GM12878 (cell line): Measurements from ENCODE around the gene SLC22A4. TPM values are rescaled to one million over a fixed set of nuclear protein-coding genes. Genes with fewer than 3 reads are reported as not detected.

Source experiments
- ATAC-seq: fragments of 200-7000 bp; cut with Tn5 transposase; 3 replicates; pipeline ENCODE4 v1.9.1; 2020; ENCODE audit warnings: mild to moderate bottlenecking, moderate library complexity
- BruUV-seq: library from RNA; stranded (reverse); fragments of 400-500 nt; replicated peaks from 2 replicates; lab custom pipeline; 2021; lab: Mats Ljungman, UMichigan
- CTCF ChIA-PET: fragments of 300-600 bp; sonication (Branson Sonifier 250); formaldehyde crosslinking; extraction: SDS; loops from one replicate; lab custom pipeline; 2021; ENCODE audit warnings: inconsistent platforms; lab: Yijun Ruan, JAX
- POLR2A ChIA-PET: fragments of 350-600 bp; formaldehyde crosslinking; extraction: SDS; loops from one replicate; lab custom pipeline; 2021; ENCODE audit warnings: inconsistent platforms; lab: Charles Lee
- RAD21 ChIA-PET: fragments of 300-600 bp; sonication (Branson Sonifier 250); formaldehyde crosslinking; loops from one replicate; lab custom pipeline; 2023; ENCODE audit warnings: antibody characterized with exemption; ENCODE audit not compliant: unreplicated experiment; lab: Charles Lee
- SMC1A ChIA-PET: fragments of 300-600 bp; sonication (Branson Sonifier 250); formaldehyde crosslinking; loops from one replicate; lab custom pipeline; 2023; ENCODE audit not compliant: unreplicated experiment, uncharacterized antibody; lab: Charles Lee
- DNase-seq: peaks from one replicate; pipeline ENCODE4 v3.0.0-alpha.2; 2011; ENCODE audit warnings: low read depth, low spot score
- FAIRE-seq: peaks from 3 replicates; lab custom pipeline; 2011; peaks lifted over from hg19 to GRCh38; lab: Jason Lieb, UNC
- H2AFZ ChIP-seq: 2 replicates; pipeline ENCODE4 v1.6.0; 2011; ENCODE audit warnings: low read depth, low read length, control low read depth; ENCODE audit not compliant: control insufficient read depth
- H3K27ac ChIP-seq: 2 replicates; pipeline ENCODE4 v1.5.1; 2011; ENCODE audit warnings: control low read depth; ENCODE audit not compliant: control insufficient read depth, insufficient read depth
- H3K27me3 ChIP-seq, 2 experiments: replicated peaks in 1 of 2; 2 replicates each; pipeline versions ENCODE4 v1.6.0 to v1.6.1; 2011; ENCODE audit warnings: low read length in 1 of 2; ENCODE audit not compliant: control insufficient read depth in 2 of 2, insufficient read depth in 2 of 2
- H3K36me3 ChIP-seq, 2 experiments: 2 replicates each; pipeline ENCODE4 v1.5.1; 2011; ENCODE audit warnings: low read length in 1 of 2; ENCODE audit not compliant: control insufficient read depth in 2 of 2, insufficient read depth in 2 of 2
- H3K4me1 ChIP-seq: 2 replicates; pipeline ENCODE4 v1.6.1; 2011; ENCODE audit warnings: mild to moderate bottlenecking, low read length, moderate library complexity, mixed read lengths; ENCODE audit not compliant: control insufficient read depth, insufficient read depth
- H3K4me2 ChIP-seq: 2 replicates; pipeline ENCODE4 v1.6.0; 2011; ENCODE audit warnings: control low read depth; ENCODE audit not compliant: control insufficient read depth, insufficient read depth
- H3K4me3 ChIP-seq: fragments of 200-600 bp; sonication (generic); 2 replicates; pipeline ENCODE4 v1.5.1; 2016
- H3K79me2 ChIP-seq: 2 replicates; pipeline ENCODE4 v1.6.0; 2011; ENCODE audit warnings: low read length; ENCODE audit not compliant: control insufficient read depth, insufficient read depth
- H3K9ac ChIP-seq: 2 replicates; pipeline ENCODE4 v1.8.0; 2011; ENCODE audit warnings: low read length, control low read depth, mixed read lengths; ENCODE audit not compliant: control insufficient read depth, insufficient read depth
- H3K9me3 ChIP-seq: replicated peaks from 3 replicates; pipeline ENCODE4 v1.5.1; 2011; ENCODE audit warnings: mild to moderate bottlenecking, low read length; ENCODE audit not compliant: control insufficient read depth, insufficient read depth
- H4K20me1 ChIP-seq: 2 replicates; pipeline ENCODE4 v1.6.0; 2011; ENCODE audit not compliant: control insufficient read depth, insufficient read depth
- CEBPZ ChIP-seq: fragments of 150-350 bp; IDR thresholded peaks from 2 replicates; pipeline ENCODE4 v1.6.1; 2016; ENCODE audit warnings: low read depth, low read length
- POLR2AphosphoS5 ChIP-seq: IDR thresholded peaks from 2 replicates; pipeline ENCODE4 v1.6.1; 2011; ENCODE audit warnings: mild to moderate bottlenecking, low read length, inconsistent platforms
- RBBP5 ChIP-seq: fragments of 200-600 bp; sonication (generic); conservative IDR thresholded peaks from 2 replicates; pipeline ENCODE4 v1.6.1; 2016
- WGBS: methylation state at CpG from one replicate; pipeline ENCODE4 v1.1.6; 2016; ENCODE audit warnings: low lambda C conversion rate; ENCODE audit not compliant: insufficient replicate concordance, insufficient coverage; ENCODE audit errors: missing lambda C conversion rate; 5-methylcytosine and 5-hydroxymethylcytosine counted together
- in situ Hi-C: fragments of 300-500 bp; cut with MboI; formaldehyde crosslinking; loops from 9 replicates; pipeline ENCODE4 v1.14.3; 2018; ENCODE audit warnings: mixed read lengths
- intact Hi-C: fragments of 100-400 bp; cut with micrococcal nuclease; formaldehyde crosslinking; loops from one replicate; pipeline ENCODE4 v1.14.2; 2022; ENCODE audit not compliant: unreplicated experiment
- polyA plus RNA-seq, 11 experiments: library from polyadenylated mRNA; depleted of rRNA in 4 of 11; unstranded in 6 of 11; stranded (reverse) in 5 of 11; fragments of >200 nt; fragmentation: Nextera tagmentation in 4 of 11; fragmentation: Illumina TruSeq in 1 of 11; extraction: Ambion mirVana in 4 of 11; extraction: Trizol in 1 of 11; gene quantifications; 1 replicate in 1 of 11; 2 replicates in 10 of 11; pipeline versions ENCODE4 v1.2.1 to v1.2.3, GENCODE V29; 2011 to 2016; ENCODE audit warnings: inconsistent platforms in 2 of 11, missing spikeins in 2 of 11, low read depth in 1 of 11
- total RNA-seq, 4 experiments: library from RNA; depleted of rRNA in 3 of 4; stranded (reverse); fragments of >200 nt in 3 of 4; fragmentation: Illumina TruSeq in 1 of 4; extraction: Trizol in 1 of 4; gene quantifications; 2 replicates each; pipeline versions ENCODE4 v1.2.1 to v1.2.3, GENCODE V29; 2013 to 2021

Gene SLC22A4
- total and polyA plus RNA-seq, 10 of the 15 experiments (the other 5 are each of a cell fraction or from before 2014, with no cell fraction given) = 0.04 to 0.61 (median 0.10) TPM; not detected in 2

GRCh38 chr5:132280371-132281240 is 13.6 kb upstream of the SLC22A4 start:
- no peak overlapping the region for H3K4me2 ChIP-seq
- H3K36me3 ChIP-seq = no peaks in the 10 kb centered on the region
- H3K27me3 ChIP-seq = peaks cover 0 to 4% of the 10 kb centered on the region in 2 experiments; a peak in 2 of 4 replicates
- 17% methylated on average over 5 of the region's 5 CpGs for WGBS
- TF ChIP-seq RBBP5 = no peak
- TF ChIP-seq POLR2AphosphoS5 = no peak
- no peak for TF ChIP-seq CEBPZ
- H4K20me1 ChIP-seq = no peaks in the 10 kb centered on the region
- ATAC-seq (no peak), DNase-seq (no peak), FAIRE-seq (no peak)
- ChIA-PET RAD21 (interaction anchor here (2.2 kb wide), 1 partner anchor 43 kb away, joined by 6 read pairs; no protein-coding TSS in a partner anchor), SMC1A (interaction anchor here (0.7 to 1.4 kb wide), 5 partner anchors 40 to 102 kb away, joined by 3 to 5 read pairs (median 3); partner anchors contain the start of gene SLC22A5), CTCF (interaction anchor here (0.7 to 3.5 kb wide), 9 partner anchors 11 to 102 kb away, joined by 3 to 16 read pairs (median 4); no protein-coding TSS in a partner anchor), POLR2A (interaction anchor here (0.7 kb wide), 1 partner anchor 1787 kb away, joined by 7 read pairs; no protein-coding TSS in a partner anchor)
- in situ Hi-C loops (no loop called here), intact Hi-C loops (no loop called here)
- no peak overlapping the region for H3K27ac ChIP-seq
- no peak overlapping the region for H3K9ac ChIP-seq
- H2AFZ ChIP-seq = no peak overlapping the region
- H3K4me3 ChIP-seq = no peak overlapping the region
- BruUV-seq = no TSS peak
- no peaks in the 10 kb centered on the region for H3K9me3 ChIP-seq
- H3K4me1 ChIP-seq = no peaks in the 10 kb centered on the region
- H3K79me2 ChIP-seq = no peaks in the 10 kb centered on the region
